ENCODE data around the gene ASPG. TPM values are rescaled to one million over a fixed set of nuclear protein-coding genes. Genes with fewer than 3 reads are reported as not detected.

The ASPG gene
- total RNA-seq, 1 experiment from 2014 or later, result 3.4 TPM

- Mint-ChIP-seq H3K9me3 (no peaks in the 10 kb centered on the region), H3K4me3 (no peak overlapping the region), H3K4me1 (peaks cover 2% of the 10 kb centered on the region; the same call in 1 of the 2 replicates), H3K27ac (no peak overlapping the region), H3K27me3 (ENCODE audit: low read depth) (no peaks in the 10 kb centered on the region), H3K36me3 (no peaks in the 10 kb centered on the region)
- DNase-seq (ENCODE audit: low spot score) (peak; percentile 7), ATAC-seq (no peak)
- POLR2A ChIA-PET, result no interaction called here
- CTCF ChIA-PET, result interaction anchor here (2.2 to 6.5 kb wide), 2 partner anchors 9 to 13 kb away, joined by 7 to 44 read pairs; no protein-coding TSS in a partner anchor
- TF ChIP-seq MXD4 (CRISPR knock-in tag; IDR thresholded peaks at IDR 0.05; ENCODE audit: borderline replicate concordance) (no peak), PRRX2 (CRISPR knock-in tag; IDR thresholded peaks at IDR 0.05) (no peak), JUN (CRISPR knock-in tag; IDR thresholded peaks at IDR 0.05) (no peak), ZMAT4 (CRISPR knock-in tag; IDR thresholded peaks at IDR 0.05) (no peak), TEAD1 (CRISPR knock-in tag; IDR thresholded peaks at IDR 0.05) (no peak), FOXK1 (CRISPR knock-in tag; IDR thresholded peaks at IDR 0.05) (no peak)
- TF ChIP-seq, protein P1, sequence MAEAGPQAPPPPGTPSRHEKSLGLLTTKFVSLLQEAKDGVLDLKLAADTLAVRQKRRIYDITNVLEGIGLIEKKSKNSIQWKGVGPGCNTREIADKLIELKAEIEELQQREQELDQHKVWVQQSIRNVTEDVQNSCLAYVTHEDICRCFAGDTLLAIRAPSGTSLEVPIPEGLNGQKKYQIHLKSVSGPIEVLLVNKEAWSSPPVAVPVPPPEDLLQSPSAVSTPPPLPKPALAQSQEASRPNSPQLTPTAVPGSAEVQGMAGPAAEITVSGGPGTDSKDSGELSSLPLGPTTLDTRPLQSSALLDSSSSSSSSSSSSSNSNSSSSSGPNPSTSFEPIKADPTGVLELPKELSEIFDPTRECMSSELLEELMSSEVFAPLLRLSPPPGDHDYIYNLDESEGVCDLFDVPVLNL (CRISPR knock-in tag; IDR thresholded peaks at IDR 0.05; ENCODE audit: borderline replicate concordance, low read depth), result no peak
Observed at GRCh38 chr14:104106471-104106991, 21.0 kb downstream of the ASPG start.

DNA sequence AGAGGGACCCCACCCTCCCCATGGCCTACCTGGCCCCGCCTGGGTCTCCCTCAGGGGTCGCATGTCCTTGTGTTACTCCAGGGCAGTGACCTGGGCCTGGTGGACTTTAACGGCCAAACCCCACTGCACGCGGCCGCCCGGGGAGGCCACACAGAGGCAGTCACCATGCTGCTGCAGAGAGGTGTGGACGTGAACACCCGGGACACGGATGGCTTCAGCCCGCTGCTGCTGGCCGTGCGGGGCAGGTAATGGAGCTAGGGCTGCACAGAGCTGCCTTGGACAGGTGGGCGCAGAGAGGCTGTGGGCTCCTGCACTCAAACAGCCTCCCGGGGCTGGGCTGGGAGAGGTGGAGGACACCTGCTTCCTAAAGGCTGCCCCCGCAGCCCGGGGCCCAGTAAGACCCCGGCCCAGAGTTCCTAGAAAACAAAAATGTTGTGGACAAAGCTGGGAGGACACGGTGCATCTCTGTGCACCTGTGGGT is 21.6 kb downstream of the ASPG start:
- H3K9me3 Mint-ChIP-seq, result no peaks in the 10 kb centered on the region
- DNase-seq (ENCODE audit: low spot score) (peak; percentile 10), ATAC-seq (no peak)
- CTCF ChIA-PET, result interaction anchor here (2.1 to 6.5 kb wide), 3 partner anchors 10 to 13 kb away, joined by 6 to 44 read pairs (median 7); no protein-coding TSS in a partner anchor
- no peaks in the 10 kb centered on the region for H3K27me3 Mint-ChIP-seq (ENCODE audit: low read depth)
- no peak overlapping the region for H3K27ac Mint-ChIP-seq
- H3K4me1 Mint-ChIP-seq, result peaks cover 2% of the 10 kb centered on the region; the same call in 1 of the 2 replicates
- POLR2A ChIA-PET, result no interaction called here
- no peaks in the 10 kb centered on the region for H3K36me3 Mint-ChIP-seq
- H3K4me3 Mint-ChIP-seq, result no peak overlapping the region
- TF ChIP-seq ZMAT4 (CRISPR knock-in tag; IDR thresholded peaks at IDR 0.05), result no peak
- no peak for TF ChIP-seq ZNF138 (CRISPR knock-in tag; conservative IDR thresholded peaks at IDR 0.05)
- TF ChIP-seq TEAD1 (CRISPR knock-in tag; IDR thresholded peaks at IDR 0.05), result no peak
- TF ChIP-seq, protein P1 (CRISPR knock-in tag; IDR thresholded peaks at IDR 0.05; ENCODE audit: borderline replicate concordance, low read depth), result no peak
- TF ChIP-seq, protein P2, sequence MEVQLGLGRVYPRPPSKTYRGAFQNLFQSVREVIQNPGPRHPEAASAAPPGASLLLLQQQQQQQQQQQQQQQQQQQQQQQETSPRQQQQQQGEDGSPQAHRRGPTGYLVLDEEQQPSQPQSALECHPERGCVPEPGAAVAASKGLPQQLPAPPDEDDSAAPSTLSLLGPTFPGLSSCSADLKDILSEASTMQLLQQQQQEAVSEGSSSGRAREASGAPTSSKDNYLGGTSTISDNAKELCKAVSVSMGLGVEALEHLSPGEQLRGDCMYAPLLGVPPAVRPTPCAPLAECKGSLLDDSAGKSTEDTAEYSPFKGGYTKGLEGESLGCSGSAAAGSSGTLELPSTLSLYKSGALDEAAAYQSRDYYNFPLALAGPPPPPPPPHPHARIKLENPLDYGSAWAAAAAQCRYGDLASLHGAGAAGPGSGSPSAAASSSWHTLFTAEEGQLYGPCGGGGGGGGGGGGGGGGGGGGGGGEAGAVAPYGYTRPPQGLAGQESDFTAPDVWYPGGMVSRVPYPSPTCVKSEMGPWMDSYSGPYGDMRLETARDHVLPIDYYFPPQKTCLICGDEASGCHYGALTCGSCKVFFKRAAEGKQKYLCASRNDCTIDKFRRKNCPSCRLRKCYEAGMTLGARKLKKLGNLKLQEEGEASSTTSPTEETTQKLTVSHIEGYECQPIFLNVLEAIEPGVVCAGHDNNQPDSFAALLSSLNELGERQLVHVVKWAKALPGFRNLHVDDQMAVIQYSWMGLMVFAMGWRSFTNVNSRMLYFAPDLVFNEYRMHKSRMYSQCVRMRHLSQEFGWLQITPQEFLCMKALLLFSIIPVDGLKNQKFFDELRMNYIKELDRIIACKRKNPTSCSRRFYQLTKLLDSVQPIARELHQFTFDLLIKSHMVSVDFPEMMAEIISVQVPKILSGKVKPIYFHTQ (CRISPR knock-in tag; IDR thresholded peaks at IDR 0.05), result no peak
- TF ChIP-seq JAZF1 (CRISPR knock-in tag; IDR thresholded peaks at IDR 0.05), result no peak
- TF ChIP-seq, protein P3, sequence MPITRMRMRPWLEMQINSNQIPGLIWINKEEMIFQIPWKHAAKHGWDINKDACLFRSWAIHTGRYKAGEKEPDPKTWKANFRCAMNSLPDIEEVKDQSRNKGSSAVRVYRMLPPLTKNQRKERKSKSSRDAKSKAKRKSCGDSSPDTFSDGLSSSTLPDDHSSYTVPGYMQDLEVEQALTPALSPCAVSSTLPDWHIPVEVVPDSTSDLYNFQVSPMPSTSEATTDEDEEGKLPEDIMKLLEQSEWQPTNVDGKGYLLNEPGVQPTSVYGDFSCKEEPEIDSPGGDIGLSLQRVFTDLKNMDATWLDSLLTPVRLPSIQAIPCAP (CRISPR knock-in tag; IDR thresholded peaks at IDR 0.05), result no peak
- no peak for TF ChIP-seq TP53 (CRISPR knock-in tag; IDR thresholded peaks at IDR 0.05)
- TF ChIP-seq TCF7 (CRISPR knock-in tag; IDR thresholded peaks at IDR 0.05; ENCODE audit: low read depth), result no peak
- no peak for TF ChIP-seq ZNF317 (CRISPR knock-in tag; IDR thresholded peaks at IDR 0.05; ENCODE audit: borderline replicate concordance, low read depth)
- no peak for TF ChIP-seq MXD4 (CRISPR knock-in tag; IDR thresholded peaks at IDR 0.05; ENCODE audit: borderline replicate concordance)
- TF ChIP-seq, protein P4, sequence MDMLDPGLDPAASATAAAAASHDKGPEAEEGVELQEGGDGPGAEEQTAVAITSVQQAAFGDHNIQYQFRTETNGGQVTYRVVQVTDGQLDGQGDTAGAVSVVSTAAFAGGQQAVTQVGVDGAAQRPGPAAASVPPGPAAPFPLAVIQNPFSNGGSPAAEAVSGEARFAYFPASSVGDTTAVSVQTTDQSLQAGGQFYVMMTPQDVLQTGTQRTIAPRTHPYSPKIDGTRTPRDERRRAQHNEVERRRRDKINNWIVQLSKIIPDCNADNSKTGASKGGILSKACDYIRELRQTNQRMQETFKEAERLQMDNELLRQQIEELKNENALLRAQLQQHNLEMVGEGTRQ (CRISPR knock-in tag; IDR thresholded peaks at IDR 0.05), result no peak
- TF ChIP-seq CREB1 (CRISPR knock-in tag; IDR thresholded peaks at IDR 0.05), result no peak
- TF ChIP-seq FOXP4 (CRISPR knock-in tag; IDR thresholded peaks at IDR 0.05), result no peak
- TF ChIP-seq NR2C2 (CRISPR knock-in tag; IDR thresholded peaks at IDR 0.05), result no peak
- TF ChIP-seq ZNF425 (CRISPR knock-in tag; conservative IDR thresholded peaks at IDR 0.05), result no peak
- no peak for TF ChIP-seq RELA (CRISPR knock-in tag; IDR thresholded peaks at IDR 0.05; ENCODE audit: borderline replicate concordance)
